Natural killer cell (primary cell): Measurements from ENCODE around the gene TREH. TPM values are rescaled to one million over a fixed set of nuclear protein-coding genes. Genes with fewer than 3 reads are reported as not detected.

Experiments
- ATAC-seq, 3 donors: fragments of 150-1000 bp in 2 of 3; fragments of 200-7000 bp in 1 of 3; cut with Tn5 transposase; 1 replicate in 1 of 3; 2 replicates in 2 of 3; pipeline ENCODE4 v1.10.0; 2021; ENCODE audit warnings: mild to moderate bottlenecking in 2 of 3, moderate library complexity in 2 of 3
- DNase-seq, 2 donors: peaks; one replicate each; pipeline versions ENCODE4 v3.0.0 to v3.0.0-alpha.2; 2013 to 2021; ENCODE audit warnings: mixed read lengths in 1 of 2
- H3K27ac ChIP-seq: one replicate; pipeline ENCODE4 v1.5.1; 2013; ENCODE audit warnings: mild to moderate bottlenecking, low read length
- H3K27me3 ChIP-seq: one replicate; pipeline ENCODE4 v1.6.1; 2013; ENCODE audit warnings: low read length; ENCODE audit not compliant: control insufficient read depth, insufficient read depth
- H3K36me3 ChIP-seq: one replicate; pipeline ENCODE4 v1.6.1; 2013; ENCODE audit warnings: low read length; ENCODE audit not compliant: control insufficient read depth, insufficient read depth
- H3K4me1 ChIP-seq: one replicate; pipeline ENCODE4 v1.6.1; 2013; ENCODE audit warnings: low read length; ENCODE audit not compliant: control insufficient read depth, insufficient read depth
- H3K4me3 ChIP-seq: one replicate; pipeline ENCODE4 v1.5.1; 2013; ENCODE audit warnings: low read length
- H3K9me3 ChIP-seq: one replicate; pipeline ENCODE4 v1.6.1; 2013; ENCODE audit warnings: low read length; ENCODE audit not compliant: control insufficient read depth, insufficient read depth
- H3K27ac Mint-ChIP-seq, 2 donors: one replicate each; pipeline ENCODE4 v1.8.0; 2022; ENCODE audit warnings: mild to moderate bottlenecking in 2 of 2, mixed read lengths in 2 of 2, moderate library complexity in 1 of 2
- H3K27me3 Mint-ChIP-seq, 2 donors: one replicate each; pipeline ENCODE4 v1.8.0; 2022; ENCODE audit warnings: low read depth in 2 of 2, mixed read lengths in 2 of 2
- H3K36me3 Mint-ChIP-seq: one replicate; pipeline ENCODE4 v1.8.0; 2022; ENCODE audit warnings: mixed read lengths
- H3K4me1 Mint-ChIP-seq, 2 donors: one replicate each; pipeline ENCODE4 v1.8.0; 2022; ENCODE audit warnings: mixed read lengths in 2 of 2
- H3K4me3 Mint-ChIP-seq: one replicate; pipeline ENCODE4 v1.8.0; 2022; ENCODE audit warnings: mild to moderate bottlenecking, moderate library complexity, mixed read lengths
- H3K9me3 Mint-ChIP-seq, 2 donors: one replicate each; pipeline ENCODE4 v1.8.0; 2022; ENCODE audit warnings: mixed read lengths in 2 of 2
- CTCF ChIP-seq: fragments of 200-600 bp; IDR thresholded peaks from one replicate; pipeline ENCODE4 v1.8.0; 2022; ENCODE audit warnings: antibody characterized with exemption
- WGBS: methylation state at CpG from one replicate; pipeline ENCODE4 v1.1.7; 2013; ENCODE audit warnings: missing lambda C conversion rate; ENCODE audit not compliant: insufficient coverage; 5-methylcytosine and 5-hydroxymethylcytosine counted together
- intact Hi-C: fragments of 100-400 bp; cut with micrococcal nuclease; formaldehyde crosslinking; loops from one replicate; pipeline ENCODE4 v1.14.2; 2022
- total RNA-seq, 4 donors: library from RNA; stranded (reverse); fragments of 120-200 nt in 1 of 4; gene quantifications; one replicate each; pipeline versions ENCODE4 v1.2.3 to v1.2.4, GENCODE V29; 2013 to 2022

The TREH gene
- total RNA-seq, 3 donors from 2014 or later (not counting 1 experiment from before 2014, with no cell fraction given): not detected

GRCh38 chr11:118658429-118659313 is 20.8 kb downstream of the TREH start:
- intact Hi-C loops: loop anchor here (1.0 kb wide), 2 partner anchors 63 to 298 kb away; partner anchors contain the start of gene UPK2
- no peaks in the 10 kb centered on the region for H3K36me3 ChIP-seq
- no peak for TF ChIP-seq CTCF
- Mint-ChIP-seq H3K36me3 (no peaks in the 10 kb centered on the region), H3K27me3 (no peaks in the 10 kb centered on the region), H3K4me3 (no peak overlapping the region), H3K4me1 (peaks cover 0 to 7% of the 10 kb centered on the region in 2 donors), H3K9me3 (no peaks in the 10 kb centered on the region), H3K27ac (no peak overlapping the region)
- no peak for DNase-seq
- no peaks in the 10 kb centered on the region for H3K9me3 ChIP-seq
- no peak overlapping the region for H3K4me3 ChIP-seq
- H3K27me3 ChIP-seq: no peaks in the 10 kb centered on the region
- WGBS: 67% methylated on average over 16 of the region's 16 CpGs
- peaks cover 8% of the 10 kb centered on the region for H3K4me1 ChIP-seq
- no peak overlapping the region for H3K27ac ChIP-seq
- ATAC-seq: no peak

GRCh38 chr11:118657709-118658428 is 21.6 kb downstream of the TREH start:
- Histone ChIP-seq H3K4me3 (no peak overlapping the region), H3K4me1 (peaks cover 8% of the 10 kb centered on the region), H3K27ac (no peak overlapping the region), H3K27me3 (no peaks in the 10 kb centered on the region), H3K36me3 (no peaks in the 10 kb centered on the region), H3K9me3 (no peaks in the 10 kb centered on the region)
- no peak for DNase-seq
- ATAC-seq: no peak
- Mint-ChIP-seq H3K4me3 (no peak overlapping the region), H3K9me3 (no peaks in the 10 kb centered on the region), H3K4me1 (peaks cover under 1 to 7% of the 10 kb centered on the region in 2 donors), H3K36me3 (no peaks in the 10 kb centered on the region), H3K27ac (no peak overlapping the region), H3K27me3 (no peaks in the 10 kb centered on the region)
- intact Hi-C loops: no loop called here
- 94% methylated on average over 16 of the region's 16 CpGs for WGBS
- TF ChIP-seq CTCF: no peak

- no peaks in the 10 kb centered on the region for H3K27me3 Mint-ChIP-seq
- 90% methylated on average over 2 of the region's 2 CpGs for WGBS
- Histone ChIP-seq H3K4me3 (no peak overlapping the region), H3K9me3 (no peaks in the 10 kb centered on the region), H3K27ac (no peak overlapping the region), H3K4me1 (peaks cover 8% of the 10 kb centered on the region), H3K27me3 (no peaks in the 10 kb centered on the region), H3K36me3 (no peaks in the 10 kb centered on the region)
- H3K4me3 Mint-ChIP-seq: no peak overlapping the region
- no peaks in the 10 kb centered on the region for H3K36me3 Mint-ChIP-seq
- H3K9me3 Mint-ChIP-seq: no peaks in the 10 kb centered on the region
- intact Hi-C loops: no loop called here
- DNase-seq (no peak), ATAC-seq (no peak)
- TF ChIP-seq CTCF: no peak
- H3K27ac Mint-ChIP-seq: no peak overlapping the region
- peaks cover 7 to 13% of the 10 kb centered on the region in 2 donors for H3K4me1 Mint-ChIP-seq
These were observed 22.2 kb downstream of the TREH start for GRCh38 chr11:118657238-118657637.
